Muscle of back (tissue), 11 donors: ENCODE measurements around the gene CLCN6. TPM values are rescaled to one million over a fixed set of nuclear protein-coding genes. Genes with fewer than 3 reads are reported as not detected.

ENCODE experiments used
- DNase-seq, 3 donors: peaks; one replicate each; pipeline versions ENCODE4 v3.0.0 to v3.0.0-alpha.2; 2013
- polyA plus RNA-seq, 10 donors: library from polyadenylated mRNA; unstranded; fragments of 120-200 nt; gene quantifications; one replicate each; pipeline ENCODE4 v1.2.1, GENCODE V29; 2013; ENCODE audit not compliant: insufficient read length in 10 of 10

The CLCN6 gene
- polyA plus RNA-seq, 10 donors, result 9.4 to 17.4 (median 13.2) TPM

GRCh38 chr1:11878891-11879190 is 72.8 kb downstream of the CLCN6 start:
- DNase-seq, result no peak

- DNase-seq, result no peak
These were observed 73.6 kb downstream of the CLCN6 start for GRCh38 chr1:11879311-11880180.

GRCh38 chr1:11880181-11880575 is 74.2 kb downstream of the CLCN6 start:
- DNase-seq, result no peak

GRCh38 chr1:11880911-11881748 is 75.1 kb downstream of the CLCN6 start:
- peak; percentile 53 to 89 (median 69) for DNase-seq

GRCh38 chr1:11881749-11882441 is 75.9 kb downstream of the CLCN6 start:
- peak in 1 of 3 donors; percentile 28 for DNase-seq

GRCh38 chr1:11882814-11883538 is 77.0 kb downstream of the CLCN6 start:
- peak in 1 of 3 donors; percentile 31 for DNase-seq

- no peak for DNase-seq
These were observed 79.9 kb downstream of the CLCN6 start for GRCh38 chr1:11885916-11886315.

- peak; percentile 32 to 75 (median 65) for DNase-seq
These were observed 81.1 kb downstream of the CLCN6 start for GRCh38 chr1:11886986-11887665.

- no peak for DNase-seq
These were observed 81.6 kb downstream of the CLCN6 start for GRCh38 chr1:11887666-11888007.

GRCh38 chr1:11888206-11888876 is 82.3 kb downstream of the CLCN6 start:
- no peak for DNase-seq

GRCh38 chr1:11888877-11889208 is 82.9 kb downstream of the CLCN6 start:
- DNase-seq, result no peak

GRCh38 chr1:11891433-11892186 is 85.6 kb downstream of the CLCN6 start:
- DNase-seq, result no peak

Other genes starting within 250 kb of the CLCN6 start
- 1 to 10 TPM in 1 of 10 donors, under 1 TPM in 9; 0.21 to 1.6 (median 0.49) TPM for gene FBXO2, start 151.8 kb upstream of the CLCN6 start, polyA plus RNA-seq
- 1 to 10 TPM; 3.3 to 6.3 (median 4.0) TPM for gene FBXO44, start 151.3 kb upstream of the CLCN6 start, polyA plus RNA-seq
- 1 to 10 TPM; 1.8 to 4.8 (median 3.6) TPM for gene FBXO6, start 142.0 kb upstream of the CLCN6 start, polyA plus RNA-seq
- 10 to 100 TPM; 17.0 to 36.9 (median 27.7) TPM for gene MAD2L2, start 125.0 kb upstream of the CLCN6 start, polyA plus RNA-seq
- gene DRAXIN, start 114.5 kb upstream of the CLCN6 start, polyA plus RNA-seq, result under 1 TPM; 0.22 to 0.53 (median 0.36) TPM
- gene AGTRAP, start 70.1 kb upstream of the CLCN6 start, polyA plus RNA-seq, result 10 to 100 TPM; 13.9 to 20.4 (median 16.7) TPM
- 10 to 100 TPM in 2 of 10 donors, 1 to 10 TPM in 7, not detected in 1; 2.0 to 15.5 (median 9.2) TPM for gene C1orf167, start 44.0 kb upstream of the CLCN6 start, polyA plus RNA-seq
- gene MTHFR, start 227 bp upstream of the CLCN6 start, polyA plus RNA-seq, result 10 to 100 TPM; 22.4 to 45.2 (median 35.8) TPM
- 1 to 10 TPM in 9 of 10 donors, under 1 TPM in 1; 0.81 to 2.9 (median 1.5) TPM for gene NPPA, start 41.6 kb downstream of the CLCN6 start, polyA plus RNA-seq
- not detected for gene NPPB, start 52.8 kb downstream of the CLCN6 start, polyA plus RNA-seq
- gene KIAA2013, start 120.2 kb downstream of the CLCN6 start, polyA plus RNA-seq, result 10 to 100 TPM; 26.1 to 33.9 (median 29.2) TPM
- 100 to 1,000 TPM; 133 to 221 (median 172) TPM for gene PLOD1, start 128.5 kb downstream of the CLCN6 start, polyA plus RNA-seq
- gene MFN2, start 174.3 kb downstream of the CLCN6 start, polyA plus RNA-seq, result 10 to 100 TPM; 53.5 to 81.4 (median 67.3) TPM
- gene MIIP, start 213.3 kb downstream of the CLCN6 start, polyA plus RNA-seq, result 10 to 100 TPM; 12.0 to 18.7 (median 16.9) TPM